OCI-LY7 (cell line): ENCODE results near the gene PEX14. TPM values are rescaled to one million over a fixed set of nuclear protein-coding genes. Genes with fewer than 3 reads are reported as not detected.

Source experiments
- BruUV-seq: library from RNA; stranded (reverse); fragments of 400-500 nt; replicated peaks from 2 replicates; lab custom pipeline; 2021; lab: Mats Ljungman, UMichigan
- CTCF ChIA-PET: fragments of 300-600 bp; sonication (Branson Sonifier 250); formaldehyde crosslinking; loops from one replicate; lab custom pipeline; 2022; ENCODE audit warnings: antibody characterized with exemption; ENCODE audit not compliant: unreplicated experiment; lab: Charles Lee
- POLR2A ChIA-PET: fragments of 300-600 bp; sonication (Branson Sonifier 250); formaldehyde crosslinking; loops from one replicate; lab custom pipeline; 2022; ENCODE audit warnings: antibody characterized with exemption; lab: Charles Lee
- DNase-seq: peaks from one replicate; pipeline ENCODE4 v3.0.0-alpha.2; 2015; ENCODE audit warnings: low spot score
- H2AFZ ChIP-seq: fragments of 200-600 bp; sonication (generic), shearing (Covaris generic); 2 replicates; pipeline ENCODE4 v1.6.1; 2014; ENCODE audit warnings: mild to moderate bottlenecking, antibody characterized with exemption, low read length, moderate library complexity
- H3K27ac ChIP-seq: fragments of 200-600 bp; sonication (generic); 2 replicates; pipeline ENCODE4 v1.5.1; 2014; ENCODE audit warnings: mixed run types, low read depth, mild to moderate bottlenecking, moderate library complexity, low read length, inconsistent platforms; ENCODE audit not compliant: poor library complexity, severe bottlenecking
- H3K36me3 ChIP-seq: fragments of 200-600 bp; sonication (generic); 2 replicates; pipeline ENCODE4 v1.6.1; 2014; ENCODE audit warnings: mild to moderate bottlenecking, antibody characterized with exemption, low read length, moderate library complexity, mixed read lengths; ENCODE audit not compliant: insufficient read depth
- H3K4me1 ChIP-seq: fragments of 200-600 bp; sonication (generic); 2 replicates; pipeline ENCODE4 v1.5.1; 2014; ENCODE audit warnings: mild to moderate bottlenecking, low read length; ENCODE audit not compliant: insufficient read depth, poor library complexity, severe bottlenecking
- H3K4me2 ChIP-seq: fragments of 200-600 bp; sonication (generic); 2 replicates; pipeline ENCODE4 v1.6.1; 2014; ENCODE audit warnings: mild to moderate bottlenecking, low read length
- H3K4me3 ChIP-seq: fragments of 200-600 bp; sonication (generic); 2 replicates; pipeline ENCODE4 v1.5.1; 2014; ENCODE audit warnings: mild to moderate bottlenecking, low read depth, low read length; ENCODE audit not compliant: poor library complexity, severe bottlenecking
- H3K79me2 ChIP-seq: fragments of 200-600 bp; sonication (generic); 2 replicates; pipeline ENCODE4 v1.6.1; 2016; ENCODE audit warnings: low read depth, mild to moderate bottlenecking, low read length, moderate library complexity, mixed read lengths; ENCODE audit not compliant: insufficient read depth
- H3K9me2 ChIP-seq: fragments of 200-600 bp; sonication (generic); 2 replicates; pipeline ENCODE4 v1.6.1; 2016; ENCODE audit warnings: mild to moderate bottlenecking, low read length, mixed read lengths; ENCODE audit not compliant: insufficient read depth
- H3K9me3 ChIP-seq: fragments of 200-600 bp; sonication (generic); 2 replicates; pipeline ENCODE4 v1.6.1; 2014; ENCODE audit warnings: mild to moderate bottlenecking, mixed run types, low read length, mixed read lengths
- H4K20me1 ChIP-seq: fragments of 200-600 bp; sonication (generic); 2 replicates; pipeline ENCODE4 v1.6.1; 2014; ENCODE audit warnings: mild to moderate bottlenecking, antibody characterized with exemption, low read length, moderate library complexity, mixed read lengths; ENCODE audit not compliant: insufficient read depth
- CTCF ChIP-seq: fragments of 200-600 bp; sonication (generic); conservative IDR thresholded peaks from 2 replicates; pipeline ENCODE4 v1.5.1; 2014; ENCODE audit warnings: mild to moderate bottlenecking, antibody characterized with exemption, low read length, moderate library complexity, mixed read lengths
- EZH2phosphoT487 ChIP-seq: fragments of 200-600 bp; sonication (generic); IDR thresholded peaks from 2 replicates; pipeline ENCODE4 v1.6.1; 2018; ENCODE audit warnings: low read depth, borderline replicate concordance, mild to moderate bottlenecking, mixed run types, antibody characterized with exemption, low read length, moderate library complexity, mixed read lengths
- intact Hi-C: fragments of 100-400 bp; cut with micrococcal nuclease; formaldehyde crosslinking; loops from one replicate; pipeline ENCODE4 v1.10.0; 2022; ENCODE audit not compliant: unreplicated experiment
- total RNA-seq, 2 experiments: library from RNA; depleted of rRNA in 1 of 2; stranded (reverse); fragments of >200 nt in 1 of 2; shearing (Covaris generic) in 1 of 2; gene quantifications; 2 replicates each; pipeline ENCODE4 v1.2.3, GENCODE V29; 2014 to 2022

The PEX14 gene
- total RNA-seq, 2 experiments from 2014 or later = 14.6 to 24.3 TPM

- Histone ChIP-seq H4K20me1 (no peaks in the 10 kb centered on the region), H3K9me2 (no peaks in the 10 kb centered on the region), H3K36me3 (no peaks in the 10 kb centered on the region), H3K4me1 (no peaks in the 10 kb centered on the region), H3K79me2 (no peaks in the 10 kb centered on the region), H3K9me3 (no peaks in the 10 kb centered on the region), H2AFZ (no peak overlapping the region), H3K27ac (no peak overlapping the region), H3K4me2 (no peak overlapping the region), H3K4me3 (no peak overlapping the region)
- intact Hi-C loops = no loop called here
- ChIA-PET POLR2A (no interaction called here), CTCF (interaction anchor here (0.6 kb wide), 1 partner anchor 457 kb away, joined by 4 read pairs; the partner anchor contains the start of gene EXOSC10)
- TF ChIP-seq CTCF = no peak
- no peak for TF ChIP-seq EZH2phosphoT487
- DNase-seq = no peak
- no TSS peak for BruUV-seq
Observed at GRCh38 chr1:10641976-10642375, 167.2 kb downstream of the PEX14 start.

GRCh38 chr1:10642403-10643080 is 167.8 kb downstream of the PEX14 start:
- H4K20me1 ChIP-seq = no peaks in the 10 kb centered on the region
- H3K79me2 ChIP-seq = no peaks in the 10 kb centered on the region
- POLR2A ChIA-PET = no interaction called here
- no peak for DNase-seq
- CTCF ChIA-PET = interaction anchor here (0.6 kb wide), 1 partner anchor 457 kb away, joined by 4 read pairs; the partner anchor contains the start of gene EXOSC10
- H2AFZ ChIP-seq = no peak overlapping the region
- no peak for TF ChIP-seq EZH2phosphoT487
- no peak for TF ChIP-seq CTCF
- no peaks in the 10 kb centered on the region for H3K9me3 ChIP-seq
- no peak overlapping the region for H3K4me3 ChIP-seq
- H3K4me2 ChIP-seq = no peak overlapping the region
- H3K4me1 ChIP-seq = no peaks in the 10 kb centered on the region
- H3K27ac ChIP-seq = no peak overlapping the region
- H3K36me3 ChIP-seq = no peaks in the 10 kb centered on the region
- intact Hi-C loops = no loop called here
- H3K9me2 ChIP-seq = no peaks in the 10 kb centered on the region
- BruUV-seq = no TSS peak

GRCh38 chr1:10643607-10644306 is 169.0 kb downstream of the PEX14 start:
- TF ChIP-seq CTCF (no peak), EZH2phosphoT487 (no peak)
- Histone ChIP-seq H3K4me3 (no peak overlapping the region), H4K20me1 (no peaks in the 10 kb centered on the region), H3K9me2 (no peaks in the 10 kb centered on the region), H3K36me3 (no peaks in the 10 kb centered on the region), H3K9me3 (no peaks in the 10 kb centered on the region), H3K27ac (no peak overlapping the region), H2AFZ (no peak overlapping the region), H3K4me1 (no peaks in the 10 kb centered on the region), H3K79me2 (no peaks in the 10 kb centered on the region), H3K4me2 (no peak overlapping the region)
- ChIA-PET POLR2A (no interaction called here), CTCF (no interaction called here)
- BruUV-seq = no TSS peak
- no peak for DNase-seq
- intact Hi-C loops = no loop called here
